K562 (cell line): ENCODE results near the gene VPS45. TPM values are rescaled to one million over a fixed set of nuclear protein-coding genes. Genes with fewer than 3 reads are reported as not detected.

Experiments used
- ATAC-seq: fragments of 200-7000 bp; cut with Tn5 transposase; 3 replicates; pipeline ENCODE4 v1.9.1; 2020; ENCODE audit warnings: moderate library complexity
- BruUV-seq: library from RNA; stranded (reverse); fragments of 400-500 nt; replicated peaks from 2 replicates; lab custom pipeline; 2021; lab: Mats Ljungman, UMichigan
- CTCF ChIA-PET: fragments of 300-600 bp; formaldehyde crosslinking; extraction: SDS; loops from one replicate; lab custom pipeline; 2021; ENCODE audit warnings: low intra/inter-chr PET ratio; lab: Yijun Ruan, JAX
- POLR2A ChIA-PET: fragments of 300-600, 350-650 bp; sonication (Branson Sonifier 250); formaldehyde crosslinking; extraction: SDS; loops from one replicate; lab custom pipeline; 2021; ENCODE audit warnings: antibody characterized with exemption, inconsistent platforms; lab: Yijun Ruan, JAX
- DNase-seq, 4 experiments: peaks; one replicate each; pipeline versions ENCODE4 v3.0.0 to v3.0.0-alpha.2; 2011 to 2018; ENCODE audit warnings: low spot score in 3 of 4, mixed read lengths in 3 of 4; ENCODE audit errors: extremely low read depth in 1 of 4
- FAIRE-seq: peaks from 2 replicates; lab custom pipeline; 2011; peaks lifted over from hg19 to GRCh38; lab: Jason Lieb, UNC
- H2AFZ ChIP-seq: 2 replicates; pipeline ENCODE4 v1.6.0; 2011; ENCODE audit warnings: low read depth, low read length, control low read depth, inconsistent platforms
- H3K27ac ChIP-seq: fragments of 200-600 bp; 3 replicates; pipeline ENCODE4 v1.8.0; 2011; ENCODE audit warnings: low read depth, mild to moderate bottlenecking, control low read depth, inconsistent platforms, low read length, moderate library complexity, mixed read lengths; ENCODE audit errors: extremely low read depth
- H3K27me3 ChIP-seq, 2 experiments: fragments of 300-600 bp in 1 of 2; 2 replicates in 1 of 2; 3 replicates in 1 of 2; pipeline versions ENCODE4 v1.6.0 to v1.8.0; 2011; ENCODE audit warnings: inconsistent platforms in 2 of 2, low read length in 2 of 2, mild to moderate bottlenecking in 1 of 2, mixed read lengths in 1 of 2, moderate library complexity in 1 of 2; ENCODE audit not compliant: control insufficient read depth in 2 of 2, insufficient read depth in 2 of 2
- H3K36me3 ChIP-seq: fragments of 300-600 bp; 3 replicates; pipeline ENCODE4 v1.8.0; 2011; ENCODE audit warnings: mild to moderate bottlenecking, low read length, inconsistent platforms; ENCODE audit not compliant: control insufficient read depth, insufficient read depth
- H3K4me1 ChIP-seq, 2 experiments: fragments of 200-600 bp in 1 of 2; replicated peaks in 1 of 2; 2 replicates in 1 of 2; 3 replicates in 1 of 2; pipeline versions ENCODE4 v1.5.1 to v1.8.0; 2011; ENCODE audit warnings: inconsistent platforms in 2 of 2, low read length in 2 of 2, mild to moderate bottlenecking in 1 of 2, mixed read lengths in 1 of 2, moderate library complexity in 1 of 2; ENCODE audit not compliant: control insufficient read depth in 2 of 2, insufficient read depth in 2 of 2
- H3K4me2 ChIP-seq: 2 replicates; pipeline ENCODE4 v1.6.1; 2011; ENCODE audit warnings: low read length, control low read depth, inconsistent platforms, mixed read lengths; ENCODE audit not compliant: insufficient read depth
- H3K4me3 ChIP-seq: fragments of 200-600 bp; sonication (generic), shearing (Covaris generic); 2 replicates; pipeline ENCODE4 v1.5.1; 2016; ENCODE audit warnings: control low read depth, inconsistent platforms
- H3K79me2 ChIP-seq: fragments of 200-600 bp; 3 replicates; pipeline ENCODE4 v1.8.0; 2011; ENCODE audit warnings: low read length, inconsistent platforms; ENCODE audit not compliant: control insufficient read depth, insufficient read depth
- H3K9ac ChIP-seq, 2 experiments: 2 replicates each; pipeline versions ENCODE4 v1.6.0 to v1.6.1; 2011; ENCODE audit warnings: low read depth in 2 of 2, low read length in 2 of 2, control low read depth in 1 of 2, inconsistent platforms in 1 of 2, mild to moderate bottlenecking in 1 of 2, mixed read lengths in 1 of 2; ENCODE audit not compliant: insufficient read depth in 1 of 2
- H3K9me1 ChIP-seq: one replicate; pipeline ENCODE4 v1.6.0; 2011; ENCODE audit warnings: inconsistent platforms, mild to moderate bottlenecking, low read length, moderate library complexity; ENCODE audit not compliant: control insufficient read depth, insufficient read depth
- H3K9me3 ChIP-seq: replicated peaks from 2 replicates; pipeline ENCODE4 v1.5.1; 2011; ENCODE audit warnings: low read depth, low read length, inconsistent platforms; ENCODE audit not compliant: control insufficient read depth, insufficient read depth
- H4K20me1 ChIP-seq: replicated peaks from 2 replicates; pipeline ENCODE4 v1.6.1; 2011; ENCODE audit warnings: low read length, inconsistent platforms, mixed read lengths; ENCODE audit not compliant: control insufficient read depth, insufficient read depth
- ARID3B ChIP-seq: fragments of 250-450 bp; sonication (Bioruptor Pico); IDR thresholded peaks from 2 replicates; pipeline ENCODE4 v1.4.0; 2020; ENCODE audit warnings: borderline replicate concordance
- ATF3 ChIP-seq, 2 experiments: fragments of 450-650 bp in 1 of 2; sonication (generic) in 1 of 2; formaldehyde crosslinking in 1 of 2; IDR thresholded peaks in 1 of 2; conservative IDR thresholded peaks in 1 of 2; 2 replicates each; pipeline versions ENCODE4 v1.6.1 to v1.8.1; 2016 to 2023; ENCODE audit warnings: mild to moderate bottlenecking in 2 of 2, moderate library complexity in 2 of 2, inconsistent platforms in 1 of 2, missing genetic modification reagents in 1 of 2
- MCM5 ChIP-seq: fragments of 450-650 bp; IDR thresholded peaks from 2 replicates; pipeline ENCODE4 v1.6.1; 2016; ENCODE audit warnings: low read depth
- MITF ChIP-seq: IDR thresholded peaks from 2 replicates; pipeline ENCODE4 v1.6.1; 2014; ENCODE audit warnings: antibody characterized with exemption
- MYC ChIP-seq, 2 experiments: fragments of 250-450 bp in 1 of 2; sonication (Bioruptor Pico) in 1 of 2; IDR thresholded peaks; 2 replicates each; pipeline versions ENCODE4 v1.5.1 to v1.6.1; 2012 to 2021; ENCODE audit warnings: low read depth in 2 of 2, borderline replicate concordance in 1 of 2, improper control_type of control experiment in 1 of 2, low read length in 1 of 2, mild to moderate bottlenecking in 1 of 2, moderate library complexity in 1 of 2
- PRPF4 ChIP-seq: fragments of 200-400 bp; formaldehyde crosslinking; IDR thresholded peaks from one replicate; pipeline ENCODE4 v1.6.1; 2017; ENCODE audit warnings: low read length, low read depth, mild to moderate bottlenecking; ENCODE audit not compliant: insufficient read depth, poor library complexity, severe bottlenecking
- ZNF3 ChIP-seq: fragments of 250-450 bp; sonication (Bioruptor Pico); IDR thresholded peaks from 2 replicates; pipeline ENCODE4 v1.5.0; 2021; ENCODE audit warnings: mild to moderate bottlenecking, moderate library complexity
- ZNF668 ChIP-seq: fragments of 250-450 bp; sonication (Bioruptor Pico); IDR thresholded peaks from 2 replicates; pipeline ENCODE4 v1.8.0; 2022; ENCODE audit warnings: mild to moderate bottlenecking, inconsistent platforms
- WGBS: fragments of 100-300 bp; shearing (Covaris generic); methylation state at CpG from one replicate; pipeline ENCODE4 v1.1.6; 2016; ENCODE audit warnings: low coverage, mixed read lengths; ENCODE audit not compliant: insufficient coverage; ENCODE audit errors: missing lambda C conversion rate; 5-methylcytosine and 5-hydroxymethylcytosine counted together
- in situ Hi-C: fragments of 300-500 bp; cut with MboI; formaldehyde crosslinking; loops from 4 replicates; pipeline ENCODE4 v1.15.0; 2018; ENCODE audit warnings: inconsistent platforms, mixed read lengths
- intact Hi-C: fragments of 100-400 bp; cut with micrococcal nuclease; formaldehyde crosslinking; loops from 2 replicates; pipeline ENCODE4 v1.14.2; 2022
- polyA plus RNA-seq, 8 experiments: library from polyadenylated mRNA; depleted of rRNA in 4 of 8; stranded (reverse) in 5 of 8; unstranded in 3 of 8; fragments of >200 nt; fragmentation: Nextera tagmentation in 2 of 8; fragmentation: Illumina TruSeq in 1 of 8; extraction: Ambion mirVana in 2 of 8; extraction: Trizol in 1 of 8; gene quantifications; 2 replicates each; pipeline versions ENCODE4 v1.2.1 to v1.2.3, GENCODE V29; 2011 to 2014; ENCODE audit warnings: inconsistent platforms in 1 of 8, missing spikeins in 1 of 8
- total RNA-seq, 7 experiments: library from RNA; depleted of rRNA in 6 of 7; stranded (reverse); fragments of >200 nt in 6 of 7; fragmentation: Illumina TruSeq in 2 of 7; extraction: Trizol in 2 of 7; gene quantifications; 2 replicates each; pipeline versions ENCODE4 v1.2.1 to v1.2.3, GENCODE V29; 2011 to 2021; ENCODE audit warnings: low replicate concordance in 1 of 7

VPS45 gene
- total and polyA plus RNA-seq, 9 of the 15 experiments (the other 6 are each of a cell fraction or from before 2014, with no cell fraction given) = 17.9 to 48.2 (median 34.4) TPM

- no peak overlapping the region for H3K4me2 ChIP-seq
- no peaks in the 10 kb centered on the region for H3K9me1 ChIP-seq
- H3K9ac ChIP-seq = no peak overlapping the region
- no peak for ATAC-seq
- in situ Hi-C loops (no loop called here), intact Hi-C loops (no loop called here)
- H3K27ac ChIP-seq = no peak overlapping the region
- H3K4me1 ChIP-seq = no peaks in the 10 kb centered on the region
- no peaks in the 10 kb centered on the region for H3K79me2 ChIP-seq
- no peak overlapping the region for H3K4me3 ChIP-seq
- ChIA-PET CTCF (no interaction called here), POLR2A (interaction anchor here (1.8 to 2.8 kb wide), 2 partner anchors 10 to 13 kb away, joined by 4 to 11 read pairs; no protein-coding TSS in a partner anchor)
- no peaks in the 10 kb centered on the region for H3K27me3 ChIP-seq
- no peaks in the 10 kb centered on the region for H4K20me1 ChIP-seq
- no peak for DNase-seq
- WGBS = 79% methylated on average over 7 of the region's 7 CpGs
- BruUV-seq = no TSS peak
- no peaks in the 10 kb centered on the region; the same call in 2 of the 3 replicates for H3K36me3 ChIP-seq
- H2AFZ ChIP-seq = no peak overlapping the region
- no peak for FAIRE-seq
- no peak for TF ChIP-seq MITF
- 0 out of 2 replicates have a peak, but pooled peaks have one; percentile 12 for TF ChIP-seq ATF3 (IDR thresholded peaks at IDR 0.05)
- TF ChIP-seq ATF3 (CRISPR knock-in tag; conservative IDR thresholded peaks at IDR 0.05) = no peak
- no peak for TF ChIP-seq PRPF4
- TF ChIP-seq MCM5 = no peak
- TF ChIP-seq ZNF3 = no peak
- TF ChIP-seq ARID3B = no peak
- TF ChIP-seq ZNF668 (CRISPR knock-in tag) = no peak
- TF ChIP-seq MYC (IDR thresholded peaks at IDR 0.05; ENCODE audit: low read depth, low read length) = no peak
- no peak for TF ChIP-seq MYC (CRISPR knock-in tag; IDR thresholded peaks at IDR 0.05; ENCODE audit: borderline replicate concordance, low read depth)
- no peaks in the 10 kb centered on the region for H3K9me3 ChIP-seq
Observed at GRCh38 chr1:150127868-150128267, 60.3 kb downstream of the VPS45 start.
